CD4-positive, alpha-beta T cell (primary cell): ENCODE data around the gene VAMP3. TPM values are rescaled to one million over a fixed set of nuclear protein-coding genes. Genes with fewer than 3 reads are reported as not detected.
A peak's percentile ranks its signal among the peaks of the same experiment; 100 is the strongest.

Source experiments
- ATAC-seq: fragments of 200-7000 bp; cut with Tn5 transposase; one replicate; pipeline ENCODE4 v1.10.0; 2022; ENCODE audit warnings: mild to moderate bottlenecking; ENCODE audit not compliant: poor library complexity
- CTCF ChIA-PET: fragments of 350-600 bp; sonication (Branson Sonifier 250); formaldehyde crosslinking; loops from one replicate; lab custom pipeline; 2021; ENCODE audit warnings: antibody characterized with exemption, inconsistent platforms; lab: Charles Lee
- POLR2A ChIA-PET: fragments of 350-600 bp; sonication (Branson Sonifier 250); formaldehyde crosslinking; loops from one replicate; lab custom pipeline; 2021; ENCODE audit warnings: antibody characterized with exemption, inconsistent platforms; lab: Charles Lee
- DNase-seq, 14 experiments: peaks; one replicate each; pipeline ENCODE4 v3.0.0-alpha.2; 2013 to 2020; ENCODE audit warnings: mixed read lengths in 2 of 14
- H3K27ac ChIP-seq, 2 donors: one replicate each; pipeline versions ENCODE4 v1.5.1 to v1.7.0; 2013; ENCODE audit warnings: low read length in 2 of 2, low read depth in 1 of 2, mild to moderate bottlenecking in 1 of 2
- H3K27me3 ChIP-seq, 2 experiments: 1 replicate in 1 of 2; 2 replicates in 1 of 2; pipeline versions ENCODE4 v1.6.1 to v1.7.0; 2013; ENCODE audit warnings: low read length in 2 of 2, control low read depth in 1 of 2, mild to moderate bottlenecking in 1 of 2, moderate library complexity in 1 of 2; ENCODE audit not compliant: insufficient read depth in 2 of 2, control insufficient read depth in 1 of 2
- H3K36me3 ChIP-seq: one replicate; pipeline ENCODE4 v1.6.1; 2013; ENCODE audit warnings: low read length, control low read depth; ENCODE audit not compliant: insufficient read depth
- H3K4me1 ChIP-seq: one replicate; pipeline ENCODE4 v1.6.1; 2013; ENCODE audit warnings: low read length, control low read depth; ENCODE audit not compliant: insufficient read depth
- H3K4me3 ChIP-seq: one replicate; pipeline ENCODE4 v1.5.1; 2013; ENCODE audit warnings: mild to moderate bottlenecking, low read length, moderate library complexity
- H3K9me3 ChIP-seq, 2 experiments: 1 replicate in 1 of 2; 2 replicates in 1 of 2; pipeline versions ENCODE4 v1.6.1 to v1.7.0; 2013; ENCODE audit warnings: low read length in 2 of 2, mild to moderate bottlenecking in 2 of 2, control low read depth in 1 of 2, moderate library complexity in 1 of 2; ENCODE audit not compliant: control insufficient read depth in 1 of 2, insufficient read depth in 1 of 2
- H3K27ac Mint-ChIP-seq: one replicate; pipeline ENCODE4 v1.8.0; 2020; ENCODE audit warnings: mixed read lengths
- H3K27me3 Mint-ChIP-seq: one replicate; pipeline ENCODE4 v1.8.0; 2021; ENCODE audit warnings: mixed read lengths
- H3K36me3 Mint-ChIP-seq: one replicate; pipeline ENCODE4 v1.8.0; 2021; ENCODE audit warnings: low read depth, mixed read lengths
- H3K4me1 Mint-ChIP-seq: one replicate; pipeline ENCODE4 v1.8.0; 2021; ENCODE audit warnings: low read depth, mixed read lengths
- H3K4me3 Mint-ChIP-seq: one replicate; pipeline ENCODE4 v1.8.0; 2020; ENCODE audit warnings: mild to moderate bottlenecking, mixed read lengths
- H3K9me3 Mint-ChIP-seq: one replicate; pipeline ENCODE4 v1.8.0; 2020; ENCODE audit warnings: mixed read lengths
- intact Hi-C, 2 experiments: fragments of 100-400 bp; cut with DNase I in 1 of 2; cut with micrococcal nuclease in 1 of 2; formaldehyde crosslinking; loops; one replicate each; pipeline versions ENCODE4 v1.15.1 to v1.9.0; 2023 to 2025; cut with DNase I, micrococcal nuclease
- total RNA-seq, 174 experiments: library from RNA in 2 of 174; stranded (reverse) in 2 of 174; gene quantifications; one replicate each; pipeline ENCODE4 v1.2.3 and lab custom pipeline; 2021 to 2026
- TF ChIP-seq, protein P1 (sequence below): fragments of 200-600 bp; IDR thresholded peaks from one replicate; pipeline ENCODE4 v1.8.0; 2022; ENCODE audit warnings: antibody characterized with exemption, mild to moderate bottlenecking

The VAMP3 gene
- total RNA-seq, 2 experiments from 2014 or later, result 76.9 to 87.7 TPM

DNA sequence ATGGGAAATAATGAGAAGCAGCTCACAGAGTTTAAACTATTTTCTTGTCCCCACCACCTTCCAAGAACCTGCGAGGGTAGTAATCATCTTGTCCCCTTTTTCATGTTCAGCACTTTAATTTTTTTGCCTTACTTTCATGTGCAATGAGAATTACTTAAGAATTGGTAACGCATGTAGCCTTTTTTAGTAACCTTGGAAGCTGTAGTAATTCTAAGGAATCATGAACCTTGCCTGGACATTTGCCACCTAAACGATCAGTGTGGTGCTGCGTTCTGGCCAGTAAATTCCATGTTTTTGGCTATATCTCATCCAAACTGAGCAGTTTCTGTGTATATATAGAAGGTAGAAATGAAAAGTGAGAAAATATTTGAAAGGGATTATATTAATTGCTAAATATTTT is 3.9 kb upstream of the VAMP3 start:
- Histone ChIP-seq H3K4me3 (no peak overlapping the region), H3K9me3 (no peaks in the 10 kb centered on the region), H3K36me3 (no peaks in the 10 kb centered on the region), H3K27ac (no peak overlapping the region), H3K27me3 (no peaks in the 10 kb centered on the region), H3K4me1 (peaks cover 13% of the 10 kb centered on the region)
- Mint-ChIP-seq H3K4me3 (no peak overlapping the region), H3K27me3 (peaks cover 10% of the 10 kb centered on the region), H3K36me3 (peaks cover 10% of the 10 kb centered on the region), H3K4me1 (peaks cover 18% of the 10 kb centered on the region), H3K9me3 (no peaks in the 10 kb centered on the region), H3K27ac (no peak overlapping the region)
- TF ChIP-seq, protein P1, sequence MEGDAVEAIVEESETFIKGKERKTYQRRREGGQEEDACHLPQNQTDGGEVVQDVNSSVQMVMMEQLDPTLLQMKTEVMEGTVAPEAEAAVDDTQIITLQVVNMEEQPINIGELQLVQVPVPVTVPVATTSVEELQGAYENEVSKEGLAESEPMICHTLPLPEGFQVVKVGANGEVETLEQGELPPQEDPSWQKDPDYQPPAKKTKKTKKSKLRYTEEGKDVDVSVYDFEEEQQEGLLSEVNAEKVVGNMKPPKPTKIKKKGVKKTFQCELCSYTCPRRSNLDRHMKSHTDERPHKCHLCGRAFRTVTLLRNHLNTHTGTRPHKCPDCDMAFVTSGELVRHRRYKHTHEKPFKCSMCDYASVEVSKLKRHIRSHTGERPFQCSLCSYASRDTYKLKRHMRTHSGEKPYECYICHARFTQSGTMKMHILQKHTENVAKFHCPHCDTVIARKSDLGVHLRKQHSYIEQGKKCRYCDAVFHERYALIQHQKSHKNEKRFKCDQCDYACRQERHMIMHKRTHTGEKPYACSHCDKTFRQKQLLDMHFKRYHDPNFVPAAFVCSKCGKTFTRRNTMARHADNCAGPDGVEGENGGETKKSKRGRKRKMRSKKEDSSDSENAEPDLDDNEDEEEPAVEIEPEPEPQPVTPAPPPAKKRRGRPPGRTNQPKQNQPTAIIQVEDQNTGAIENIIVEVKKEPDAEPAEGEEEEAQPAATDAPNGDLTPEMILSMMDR, result no peak
- ChIA-PET CTCF (interaction anchor here (0.9 kb wide), 1 partner anchor 14 kb away, joined by 3 read pairs; no protein-coding TSS in a partner anchor), POLR2A (no interaction called here)
- ATAC-seq (no peak), DNase-seq (no peak)
- intact Hi-C loops, result no loop called here

DNA sequence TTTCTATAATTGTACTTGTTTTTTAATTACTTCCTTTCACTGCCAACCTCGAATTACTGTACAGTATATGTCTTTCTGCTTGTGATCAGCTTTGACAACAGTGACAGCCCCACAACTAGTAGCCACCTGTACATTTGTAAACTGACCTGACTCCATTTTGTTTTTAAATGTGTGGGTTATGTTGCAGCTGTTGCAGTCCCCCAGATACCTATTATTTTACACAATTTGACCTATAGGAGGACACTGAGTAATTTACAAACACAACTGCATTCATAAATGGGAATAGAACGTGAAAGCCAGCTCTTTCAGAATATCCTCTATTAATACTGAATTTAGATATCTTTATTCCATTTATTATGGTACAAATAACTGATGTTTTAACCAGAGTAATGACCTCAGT is 2.5 kb upstream of the VAMP3 start:
- Mint-ChIP-seq H3K4me3 (peak overlapping the region; percentile 40), H3K4me1 (peaks cover 31% of the 10 kb centered on the region), H3K9me3 (no peaks in the 10 kb centered on the region), H3K27ac (no peak overlapping the region), H3K36me3 (peaks cover 22% of the 10 kb centered on the region), H3K27me3 (peaks cover 10% of the 10 kb centered on the region)
- ATAC-seq (no peak), DNase-seq (no peak)
- Histone ChIP-seq H3K27ac (no peak overlapping the region), H3K4me1 (peaks cover 21% of the 10 kb centered on the region), H3K36me3 (peaks cover 3% of the 10 kb centered on the region), H3K9me3 (no peaks in the 10 kb centered on the region), H3K27me3 (no peaks in the 10 kb centered on the region), H3K4me3 (no peak overlapping the region)
- intact Hi-C loops, result no loop called here
- ChIA-PET POLR2A (interaction anchor here (0.5 kb wide), 1 partner anchor 17 kb away, joined by 4 read pairs; no protein-coding TSS in a partner anchor), CTCF (interaction anchor here (1.1 to 1.8 kb wide), 2 partner anchors 16 to 58 kb away, joined by 5 to 7 read pairs; no protein-coding TSS in a partner anchor)
- TF ChIP-seq, protein P1, result no peak

DNA sequence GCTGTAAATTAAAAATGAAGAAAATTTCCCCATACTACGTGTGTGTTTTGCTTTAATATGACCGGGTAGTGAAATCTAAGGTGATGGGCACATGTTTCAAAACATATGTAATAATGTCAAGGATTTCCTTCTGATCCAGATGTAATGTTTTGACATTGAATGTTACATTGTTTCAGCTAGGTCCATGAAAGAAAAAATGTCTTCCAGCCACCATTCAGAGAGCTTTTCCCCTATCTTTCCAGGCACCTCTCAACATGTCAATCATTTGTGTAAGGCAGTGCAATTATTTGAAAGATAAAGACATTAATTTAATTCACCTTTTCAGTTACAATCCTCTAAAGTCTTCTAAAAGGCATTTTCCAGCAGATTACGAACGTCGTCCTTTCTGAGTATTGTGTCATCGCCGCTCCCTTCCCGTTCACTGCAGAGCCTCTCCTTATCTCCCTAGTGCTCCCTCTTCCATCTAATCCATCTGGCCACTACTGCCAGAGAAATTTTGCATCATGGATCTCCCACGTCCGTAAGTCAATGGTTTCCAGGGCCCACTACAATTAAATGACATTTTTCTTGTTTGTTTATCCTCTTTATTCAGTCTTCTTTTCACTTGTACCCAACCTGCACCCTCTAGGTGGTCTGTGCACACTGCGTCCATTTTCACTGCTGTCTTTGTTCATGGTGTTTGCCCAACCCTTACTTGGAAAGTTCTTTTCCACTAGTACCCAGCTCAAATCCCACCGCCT is 1.3 kb upstream of the VAMP3 start:
- Mint-ChIP-seq H3K36me3 (peaks cover 35% of the 10 kb centered on the region), H3K9me3 (no peaks in the 10 kb centered on the region), H3K4me1 (peaks cover 40% of the 10 kb centered on the region), H3K27ac (no peak overlapping the region), H3K27me3 (peaks cover 10% of the 10 kb centered on the region), H3K4me3 (peak overlapping the region; percentile 96)
- Histone ChIP-seq H3K9me3 (no peaks in the 10 kb centered on the region), H3K27me3 (no peaks in the 10 kb centered on the region), H3K36me3 (peaks cover 9% of the 10 kb centered on the region), H3K4me3 (no peak overlapping the region), H3K27ac (no peak overlapping the region), H3K4me1 (peaks cover 21% of the 10 kb centered on the region)
- ATAC-seq (no peak), DNase-seq (no peak)
- TF ChIP-seq, protein P1, result no peak
- POLR2A ChIA-PET, result no interaction called here
- CTCF ChIA-PET, result interaction anchor here (1.8 kb wide), 1 partner anchor 17 kb away, joined by 7 read pairs; no protein-coding TSS in a partner anchor
- intact Hi-C loops, result no loop called here
